ENCODE results near the gene SCAMP1.

DNA sequence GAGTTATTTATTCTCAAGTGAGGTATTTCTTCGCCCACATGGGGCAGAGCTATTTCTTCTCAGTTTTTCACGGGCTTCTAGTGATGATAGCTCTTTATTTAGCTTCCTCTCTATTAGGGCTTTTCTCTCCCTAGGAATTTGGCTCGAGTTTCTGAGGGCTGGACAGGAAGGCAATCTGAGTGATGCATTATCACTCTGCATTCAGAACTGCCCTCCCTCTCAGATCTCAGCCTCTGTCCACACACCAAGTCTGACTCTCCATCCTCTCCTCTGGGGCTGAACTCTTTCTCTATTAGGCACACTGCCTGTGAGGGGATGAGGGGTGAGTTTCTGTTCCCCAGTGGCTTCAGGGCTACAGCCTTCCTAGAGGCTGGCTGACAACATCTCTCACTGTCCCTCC is 14.9 kb upstream of the SCAMP1 start:
- TF ChIP-seq GATA2 (IDR thresholded peaks at IDR 0.05; ENCODE audit: low read depth, low read length): no peak
- no peak for TF ChIP-seq GATA3 (IDR thresholded peaks at IDR 0.05; ENCODE audit: low read depth, low read length)

Measured in SH-SY5Y (cell line).